C1 segment of cervical spinal cord (tissue), 14 donors: ENCODE measurements around the gene SPATA12.

Experiments
- DNase-seq, 14 donors: peaks; one replicate each; lab custom pipeline; 2025; lab: John Stamatoyannopoulos, UW

Gene SPATA12

GRCh38 chr3:57112206-57112605 is 51.7 kb downstream of the SPATA12 start:
- no peak for DNase-seq

- DNase-seq: no peak
Measured at GRCh38 chr3:57116501-57116900, 56.0 kb downstream of the SPATA12 start.

GRCh38 chr3:57118254-57118653 is 57.8 kb downstream of the SPATA12 start:
- DNase-seq: no peak

GRCh38 chr3:57120040-57120439 is 59.6 kb downstream of the SPATA12 start:
- DNase-seq: no peak

- no peak for DNase-seq
Measured at GRCh38 chr3:57120451-57121174, 60.1 kb downstream of the SPATA12 start.
